LNCaP clone FGC (cell line): Measurements from ENCODE around the gene METTL6.
"Not testable (repeated sequence)": the region's sequence is repeated elsewhere in the genome, so short reads cannot be mapped to it uniquely, and the experiment has no call there.

Experiments used
- DNase-seq: peaks from one replicate; pipeline ENCODE4 v3.0.0-alpha.2; 2011; ENCODE audit warnings: low read depth
- H3K4me3 ChIP-seq: 2 replicates; pipeline ENCODE4 v1.5.1; 2011; ENCODE audit warnings: mild to moderate bottlenecking, low read depth, low read length, control low read depth
- TF ChIP-seq, protein P1 (sequence below): IDR thresholded peaks from 2 replicates; pipeline ENCODE4 v1.5.1; 2012; ENCODE audit warnings: mild to moderate bottlenecking; ENCODE audit not compliant: control insufficient read depth, insufficient read depth; ENCODE audit errors: extremely low read depth

Gene METTL6

DNA sequence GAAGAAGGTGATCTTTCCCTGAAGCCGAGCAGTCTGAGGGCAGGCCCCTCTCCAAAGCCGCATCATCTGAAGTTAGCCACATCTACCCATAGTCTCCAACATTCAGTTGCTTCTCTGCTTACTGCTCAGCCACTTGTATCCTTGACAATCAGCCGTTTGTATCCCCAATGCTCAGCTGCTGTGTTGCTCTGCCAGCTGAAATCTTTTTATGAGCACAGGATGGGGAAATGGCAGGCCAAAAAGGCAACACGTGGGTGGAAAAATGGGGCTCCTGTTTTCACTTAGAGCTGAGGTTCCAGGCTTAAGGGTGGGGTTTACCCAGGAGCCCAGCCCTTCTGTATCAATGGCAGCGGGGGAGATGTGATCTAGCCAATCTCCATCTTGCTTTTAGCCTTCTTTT, 36.3 kb downstream of the METTL6 start:
- no peak overlapping the region for H3K4me3 ChIP-seq
- no peak for DNase-seq
- TF ChIP-seq, protein P1, sequence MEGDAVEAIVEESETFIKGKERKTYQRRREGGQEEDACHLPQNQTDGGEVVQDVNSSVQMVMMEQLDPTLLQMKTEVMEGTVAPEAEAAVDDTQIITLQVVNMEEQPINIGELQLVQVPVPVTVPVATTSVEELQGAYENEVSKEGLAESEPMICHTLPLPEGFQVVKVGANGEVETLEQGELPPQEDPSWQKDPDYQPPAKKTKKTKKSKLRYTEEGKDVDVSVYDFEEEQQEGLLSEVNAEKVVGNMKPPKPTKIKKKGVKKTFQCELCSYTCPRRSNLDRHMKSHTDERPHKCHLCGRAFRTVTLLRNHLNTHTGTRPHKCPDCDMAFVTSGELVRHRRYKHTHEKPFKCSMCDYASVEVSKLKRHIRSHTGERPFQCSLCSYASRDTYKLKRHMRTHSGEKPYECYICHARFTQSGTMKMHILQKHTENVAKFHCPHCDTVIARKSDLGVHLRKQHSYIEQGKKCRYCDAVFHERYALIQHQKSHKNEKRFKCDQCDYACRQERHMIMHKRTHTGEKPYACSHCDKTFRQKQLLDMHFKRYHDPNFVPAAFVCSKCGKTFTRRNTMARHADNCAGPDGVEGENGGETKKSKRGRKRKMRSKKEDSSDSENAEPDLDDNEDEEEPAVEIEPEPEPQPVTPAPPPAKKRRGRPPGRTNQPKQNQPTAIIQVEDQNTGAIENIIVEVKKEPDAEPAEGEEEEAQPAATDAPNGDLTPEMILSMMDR = no peak

- DNase-seq = no peak
- TF ChIP-seq, protein P1 = no peak
- H3K4me3 ChIP-seq = no peak overlapping the region
Observed at GRCh38 chr3:15390460-15390859, 36.9 kb downstream of the METTL6 start.

- DNase-seq, H3K4me3 ChIP-seq: not testable (repeated sequence)
Observed at GRCh38 chr3:15388335-15388734, 39.0 kb downstream of the METTL6 start.

DNA sequence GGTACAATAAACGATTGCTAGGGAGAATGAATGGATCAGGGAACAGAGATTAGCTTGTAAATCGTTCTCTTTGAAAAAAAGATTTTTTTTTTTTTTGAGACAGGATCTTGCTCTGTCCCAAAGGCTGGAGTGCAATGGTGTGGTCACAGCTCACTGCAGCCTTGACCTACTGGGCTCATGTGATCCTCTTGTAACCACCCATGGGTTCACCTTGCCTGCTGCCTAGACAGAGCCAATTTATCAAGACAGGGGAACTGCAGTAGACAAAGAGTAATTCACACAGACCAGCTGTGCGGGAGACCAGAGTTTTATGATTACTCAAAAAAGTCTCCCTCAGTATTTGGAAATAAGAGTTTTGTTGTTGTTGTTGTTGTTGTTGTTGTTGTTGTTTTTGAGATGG, 39.6 kb downstream of the METTL6 start:
- no peak overlapping the region for H3K4me3 ChIP-seq
- TF ChIP-seq, protein P1 = no peak
- no peak for DNase-seq

DNA sequence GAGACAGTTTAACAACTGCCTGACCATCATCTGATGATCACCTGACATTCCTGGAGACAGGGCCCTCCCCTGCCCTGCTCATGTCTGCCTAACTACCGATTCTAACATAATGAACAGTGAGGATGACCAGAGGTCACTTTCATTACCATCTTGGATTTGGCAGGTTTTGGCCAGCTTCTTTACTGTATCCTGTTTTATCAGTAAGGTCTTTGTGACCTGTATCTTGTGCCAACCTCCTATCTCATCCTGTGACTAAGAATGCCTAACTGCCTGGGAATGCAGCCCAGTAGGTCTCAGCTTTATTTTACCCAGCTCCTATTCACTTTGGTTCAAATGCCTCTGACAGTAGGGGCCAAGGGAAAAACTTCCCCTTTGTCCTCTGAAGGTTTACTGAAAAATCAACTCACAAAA, 40.2 kb downstream of the METTL6 start:
- DNase-seq = no peak
- TF ChIP-seq, protein P1 = no peak
- H3K4me3 ChIP-seq = no peak overlapping the region

GRCh38 chr3:15386654-15386955, 40.7 kb downstream of the METTL6 start:
- not testable (repeated sequence) for DNase-seq, H3K4me3 ChIP-seq

GRCh38 chr3:15385901-15386653, 41.3 kb downstream of the METTL6 start:
- TF ChIP-seq, protein P1 = no peak
- no peak for DNase-seq
- no peak overlapping the region for H3K4me3 ChIP-seq

- H3K4me3 ChIP-seq, DNase-seq: not testable (repeated sequence)
Observed at GRCh38 chr3:15385238-15385695, 42.1 kb downstream of the METTL6 start.
